NCI-H2196 (cell line): Measurements from ENCODE around the gene PAX3.

Experiments used
- DNase-seq: peaks from one replicate; lab custom pipeline; 2025; ENCODE audit not compliant: unreplicated experiment; lab: John Stamatoyannopoulos, UW

The PAX3 gene

GRCh38 chr2:222296911-222297599 lies 1.7 kb downstream of the PAX3 start:
- no peak for DNase-seq

GRCh38 chr2:222296311-222296741 lies 2.5 kb downstream of the PAX3 start:
- DNase-seq = no peak

GRCh38 chr2:222295368-222296062 lies 3.3 kb downstream of the PAX3 start:
- DNase-seq = no peak

- no peak for DNase-seq
These were observed 3.8 kb downstream of the PAX3 start for GRCh38 chr2:222294996-222295367.

GRCh38 chr2:222293660-222294630 lies 4.9 kb downstream of the PAX3 start:
- no peak for DNase-seq

GRCh38 chr2:222292149-222293134 lies 6.4 kb downstream of the PAX3 start:
- DNase-seq = no peak

GRCh38 chr2:222291485-222291841 lies 7.3 kb downstream of the PAX3 start:
- no peak for DNase-seq

GRCh38 chr2:222290736-222291484 lies 7.9 kb downstream of the PAX3 start:
- no peak for DNase-seq

GRCh38 chr2:222290401-222290735 lies 8.4 kb downstream of the PAX3 start:
- DNase-seq = no peak

GRCh38 chr2:222289278-222290160 lies 9.3 kb downstream of the PAX3 start:
- no peak for DNase-seq

GRCh38 chr2:222288590-222289277 lies 10.1 kb downstream of the PAX3 start:
- DNase-seq = no peak

- DNase-seq = no peak
These were observed 10.8 kb downstream of the PAX3 start for GRCh38 chr2:222287862-222288479.

GRCh38 chr2:222284466-222284865 lies 14.3 kb downstream of the PAX3 start:
- DNase-seq = no peak

- no peak for DNase-seq
These were observed 15.2 kb downstream of the PAX3 start for GRCh38 chr2:222283634-222284033.

- no peak for DNase-seq
These were observed 17.3 kb downstream of the PAX3 start for GRCh38 chr2:222281506-222281905.

GRCh38 chr2:222280795-222281194 lies 18.0 kb downstream of the PAX3 start:
- no peak for DNase-seq

GRCh38 chr2:222272446-222273015 lies 26.3 kb downstream of the PAX3 start:
- DNase-seq = no peak

GRCh38 chr2:222271854-222272253 lies 26.9 kb downstream of the PAX3 start:
- DNase-seq = no peak
